Measurements from ENCODE around the gene TRMT1.
A peak's percentile ranks its signal among the peaks of the same experiment; 100 is the strongest.

TRMT1 gene

DNA sequence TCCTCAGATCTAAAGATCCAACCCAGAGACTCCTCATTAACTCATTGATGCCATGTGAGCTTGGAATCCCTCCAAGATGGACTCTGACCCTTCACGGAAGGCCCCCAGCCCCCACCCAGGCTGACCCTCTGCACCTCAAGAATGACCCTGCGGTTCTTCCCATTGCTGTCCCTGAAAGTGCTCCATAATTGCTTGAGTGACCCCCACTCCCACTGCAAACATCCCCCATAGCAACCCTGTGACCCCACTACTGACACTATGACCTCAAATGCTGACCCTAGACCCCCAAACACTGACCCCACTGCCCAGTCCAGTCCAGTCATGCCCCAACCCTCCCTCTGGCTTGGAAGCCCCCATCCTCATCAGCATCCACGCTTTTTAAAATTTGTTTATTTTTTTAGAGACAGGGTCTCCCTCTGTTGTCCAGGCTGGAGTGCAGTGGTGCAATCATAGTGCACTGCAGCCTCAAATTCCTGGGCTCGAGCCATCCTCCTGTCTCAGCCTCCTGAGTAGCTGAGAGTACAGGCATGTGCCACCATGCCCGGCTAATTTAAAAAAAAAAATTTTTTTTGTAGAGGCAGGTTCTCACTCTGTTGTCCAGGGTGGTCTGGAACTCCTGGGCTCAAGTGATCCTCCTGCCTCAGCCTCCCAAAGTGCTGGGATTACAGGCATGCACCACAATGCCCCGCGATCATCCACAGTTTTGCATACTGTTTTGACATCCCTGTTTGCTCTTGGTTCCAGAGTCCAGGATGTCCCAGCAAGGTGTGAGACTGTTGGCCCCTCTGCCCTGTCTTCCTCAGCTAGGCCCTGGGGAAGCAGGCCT is 14.7 kb downstream of the TRMT1 start:
- no peak for DNase-seq

DNA sequence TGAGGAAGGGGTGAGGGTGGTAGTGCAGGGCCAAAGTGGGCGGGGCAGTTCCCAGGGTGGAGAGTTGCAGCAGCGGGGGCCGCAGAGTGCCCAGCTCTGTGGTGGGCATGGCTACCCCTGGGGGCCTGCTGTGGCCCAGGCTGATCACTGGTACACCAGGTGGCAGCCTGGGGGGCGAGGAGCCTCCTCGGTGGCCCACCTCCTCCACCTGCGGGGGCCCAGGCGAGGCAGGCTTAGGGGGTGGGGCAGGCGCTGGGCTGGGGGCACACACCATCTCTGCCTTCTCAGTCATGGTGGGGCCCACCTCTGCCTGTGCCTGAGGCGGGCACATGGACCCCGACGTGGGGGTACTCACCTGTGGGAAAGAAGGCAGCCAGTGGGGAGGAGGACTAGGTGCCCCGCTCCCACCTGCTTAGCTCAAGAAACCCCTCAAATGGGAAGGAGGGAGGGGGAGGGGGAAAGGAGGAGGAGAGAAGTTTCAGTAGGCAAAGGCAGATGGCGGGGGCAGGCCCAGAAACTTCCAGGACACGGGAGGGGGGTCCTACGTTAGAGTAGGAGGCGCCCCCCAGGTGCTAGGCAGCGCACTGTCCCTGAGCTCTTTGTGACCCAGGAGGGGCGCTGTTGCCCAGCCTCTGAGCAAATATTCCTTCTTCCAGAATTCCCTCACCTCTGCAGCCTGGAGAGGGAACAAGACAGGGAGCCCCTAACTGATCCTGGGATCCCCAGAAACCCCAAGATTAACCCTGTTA is 15.5 kb downstream of the TRMT1 start:
- no peak for DNase-seq

DNA sequence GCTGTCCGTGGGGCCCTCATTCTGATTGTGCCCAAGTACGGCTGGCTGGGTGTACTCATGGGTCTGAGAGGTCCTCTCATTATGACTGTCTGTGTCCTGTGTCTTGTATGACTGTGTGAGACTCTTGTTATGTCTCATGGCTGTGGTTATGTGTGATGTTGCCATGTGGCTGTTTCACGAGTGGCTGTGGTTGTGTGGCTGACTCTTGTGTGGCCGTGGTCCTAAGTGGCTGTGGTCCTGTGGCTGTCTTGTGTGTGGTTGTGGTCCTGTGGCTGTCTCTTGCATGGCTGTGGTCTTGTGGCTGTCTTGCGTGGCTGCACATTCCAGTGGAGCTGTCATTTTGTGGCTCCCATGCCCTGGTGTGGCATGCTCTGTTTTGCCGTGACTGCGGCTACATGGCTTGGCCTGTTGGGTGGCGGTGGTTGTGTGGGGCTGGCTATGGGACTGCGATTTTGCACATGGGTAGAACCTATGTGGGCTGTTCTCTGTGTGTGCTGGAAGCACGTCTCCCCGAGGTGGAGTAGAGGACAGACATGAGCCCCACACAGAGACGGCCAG is 16.4 kb downstream of the TRMT1 start:
- DNase-seq: peak; percentile 85

DNA sequence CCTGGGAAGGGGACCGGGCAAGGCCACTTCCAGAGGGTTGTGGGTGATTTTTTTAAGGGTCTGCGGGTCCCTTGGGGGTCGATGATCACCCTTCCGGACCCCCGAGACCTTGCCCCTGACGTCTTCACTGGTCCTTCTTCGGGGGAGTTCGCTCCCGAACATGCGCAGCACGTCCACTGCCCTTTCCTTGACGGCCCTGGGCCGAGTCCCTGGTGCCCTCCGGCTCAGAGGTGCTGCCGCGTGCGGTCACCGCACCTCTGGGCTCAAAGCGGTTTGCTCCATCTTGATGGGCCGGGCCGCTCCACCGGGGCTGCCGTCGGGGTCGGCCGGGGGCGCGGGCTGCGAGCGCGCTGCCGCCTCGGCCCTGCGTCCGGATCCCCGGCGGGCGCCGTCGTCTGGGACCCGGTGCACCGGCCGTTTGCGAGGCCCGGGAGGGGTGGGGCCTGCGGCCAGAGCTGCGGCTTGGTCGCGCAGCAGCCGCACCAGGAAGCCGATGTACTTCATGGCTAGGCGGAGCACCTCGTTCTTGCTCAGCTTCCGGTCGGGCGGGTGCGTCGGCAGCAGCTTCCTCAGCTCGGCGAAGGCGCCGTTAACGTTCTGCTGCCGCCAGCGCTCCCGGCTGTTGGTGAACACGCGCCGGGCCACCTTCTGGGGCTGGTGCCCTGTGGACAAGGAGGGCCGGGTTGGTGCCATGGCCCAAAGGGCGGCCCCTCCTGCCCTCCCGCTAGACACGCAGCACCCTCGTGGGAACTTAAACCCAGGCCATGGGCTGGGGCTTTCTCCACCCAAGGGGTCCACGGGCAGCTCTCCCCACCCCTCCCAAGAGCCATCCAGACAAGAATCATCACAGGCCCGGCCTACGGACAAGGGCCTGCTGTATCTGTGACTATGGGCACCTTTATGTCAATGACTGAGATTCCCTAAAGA is 17.2 kb downstream of the TRMT1 start:
- DNase-seq: peak; percentile 83

DNA sequence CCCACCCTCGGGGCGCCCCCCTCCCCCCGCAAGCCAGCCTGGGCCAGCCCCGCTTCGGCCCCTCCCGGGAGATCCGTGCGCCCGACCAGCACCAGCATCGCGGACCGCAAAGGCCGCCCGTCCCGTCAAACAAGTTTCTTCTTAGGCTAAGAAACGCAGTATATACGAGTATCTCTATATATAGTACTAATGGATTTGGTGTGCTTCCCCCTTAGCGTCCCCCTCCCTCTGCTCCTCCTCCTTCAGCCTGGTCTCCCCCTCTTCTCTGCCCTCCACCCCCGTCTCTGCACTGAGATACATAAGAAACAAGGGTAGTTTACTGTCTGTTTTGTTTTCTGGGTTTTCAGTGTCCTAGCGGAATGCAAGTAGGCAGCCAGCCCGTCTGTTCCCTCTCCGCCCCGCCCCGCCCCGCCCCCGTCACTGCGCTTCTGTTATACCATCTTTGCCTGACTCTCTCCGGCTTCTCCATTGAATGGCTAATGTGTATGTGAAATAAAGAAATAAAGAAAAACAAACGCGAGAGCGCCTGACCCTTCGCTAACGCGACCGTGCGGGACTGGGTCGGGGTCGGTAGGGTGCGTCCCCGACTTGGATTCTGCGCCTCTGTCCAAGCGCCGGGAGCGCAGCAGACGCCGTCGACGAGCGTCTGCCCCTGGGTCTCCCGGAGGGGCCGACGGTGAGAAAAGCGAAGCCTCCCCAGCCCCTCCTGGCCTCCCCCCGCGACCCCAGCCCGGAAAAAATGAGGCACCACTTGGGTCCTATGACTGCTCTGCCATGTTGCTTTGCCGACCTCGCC is 18.1 kb downstream of the TRMT1 start:
- peak; percentile 55 for DNase-seq

DNA sequence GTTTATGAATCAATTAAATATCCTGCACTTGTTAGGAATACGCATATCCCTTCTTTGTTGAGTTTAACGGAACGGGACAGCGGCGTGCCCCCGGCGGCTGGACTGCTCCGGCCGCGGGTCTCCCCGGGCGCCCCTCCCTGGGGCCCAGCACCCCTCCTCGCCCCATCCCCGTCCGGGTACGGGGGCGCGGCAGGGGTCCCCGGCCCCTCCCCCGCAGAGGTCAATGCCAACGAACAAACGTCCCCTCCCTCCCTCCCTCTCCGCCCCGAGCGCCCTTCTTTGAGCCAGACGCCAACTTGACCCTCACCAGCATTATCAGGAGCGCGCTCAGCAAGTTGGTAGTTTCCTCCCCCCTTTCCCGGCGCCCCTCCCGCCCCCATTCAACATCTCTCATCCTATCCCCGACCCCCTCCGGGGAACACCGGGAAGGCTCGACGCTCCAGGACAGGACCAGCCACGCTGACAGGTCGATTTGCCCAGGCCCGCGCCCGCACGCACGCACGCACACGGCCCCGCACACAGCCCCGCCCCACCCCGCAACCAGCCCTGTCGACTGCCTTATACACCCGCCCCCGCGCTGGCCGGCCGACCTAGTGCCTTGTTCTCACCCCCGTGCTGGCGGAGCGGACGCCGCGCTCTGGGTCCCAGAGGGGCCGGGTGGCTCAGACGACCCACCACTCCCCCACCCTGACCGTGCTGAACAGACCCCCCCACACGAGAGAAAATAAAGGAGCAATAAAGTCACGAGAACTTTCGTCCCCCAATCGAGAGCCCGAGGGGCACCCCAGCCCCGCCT is 18.9 kb downstream of the TRMT1 start:
- peak; percentile 22 for DNase-seq

DNA sequence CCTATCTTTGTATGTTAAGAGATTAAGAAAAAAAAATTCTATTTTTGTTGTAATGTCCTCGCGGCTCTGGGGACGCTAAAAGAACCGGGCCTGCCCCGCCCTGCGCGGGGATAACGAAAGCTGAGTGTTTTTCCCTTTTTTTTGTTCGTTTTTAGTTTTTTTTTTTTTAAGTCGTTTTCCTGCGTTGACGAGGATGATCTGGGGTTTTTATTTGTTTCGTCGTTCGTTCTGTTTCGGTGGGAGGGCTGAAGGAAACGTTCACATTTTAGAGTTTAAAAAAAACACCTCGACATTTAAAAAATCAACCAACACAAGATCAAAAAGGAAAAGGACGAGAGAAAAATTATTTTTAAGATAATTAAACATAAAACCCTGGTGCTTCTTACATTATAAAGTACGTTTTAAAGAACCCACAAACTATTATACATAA is 19.5 kb downstream of the TRMT1 start:
- peak; percentile 36 for DNase-seq

DNA sequence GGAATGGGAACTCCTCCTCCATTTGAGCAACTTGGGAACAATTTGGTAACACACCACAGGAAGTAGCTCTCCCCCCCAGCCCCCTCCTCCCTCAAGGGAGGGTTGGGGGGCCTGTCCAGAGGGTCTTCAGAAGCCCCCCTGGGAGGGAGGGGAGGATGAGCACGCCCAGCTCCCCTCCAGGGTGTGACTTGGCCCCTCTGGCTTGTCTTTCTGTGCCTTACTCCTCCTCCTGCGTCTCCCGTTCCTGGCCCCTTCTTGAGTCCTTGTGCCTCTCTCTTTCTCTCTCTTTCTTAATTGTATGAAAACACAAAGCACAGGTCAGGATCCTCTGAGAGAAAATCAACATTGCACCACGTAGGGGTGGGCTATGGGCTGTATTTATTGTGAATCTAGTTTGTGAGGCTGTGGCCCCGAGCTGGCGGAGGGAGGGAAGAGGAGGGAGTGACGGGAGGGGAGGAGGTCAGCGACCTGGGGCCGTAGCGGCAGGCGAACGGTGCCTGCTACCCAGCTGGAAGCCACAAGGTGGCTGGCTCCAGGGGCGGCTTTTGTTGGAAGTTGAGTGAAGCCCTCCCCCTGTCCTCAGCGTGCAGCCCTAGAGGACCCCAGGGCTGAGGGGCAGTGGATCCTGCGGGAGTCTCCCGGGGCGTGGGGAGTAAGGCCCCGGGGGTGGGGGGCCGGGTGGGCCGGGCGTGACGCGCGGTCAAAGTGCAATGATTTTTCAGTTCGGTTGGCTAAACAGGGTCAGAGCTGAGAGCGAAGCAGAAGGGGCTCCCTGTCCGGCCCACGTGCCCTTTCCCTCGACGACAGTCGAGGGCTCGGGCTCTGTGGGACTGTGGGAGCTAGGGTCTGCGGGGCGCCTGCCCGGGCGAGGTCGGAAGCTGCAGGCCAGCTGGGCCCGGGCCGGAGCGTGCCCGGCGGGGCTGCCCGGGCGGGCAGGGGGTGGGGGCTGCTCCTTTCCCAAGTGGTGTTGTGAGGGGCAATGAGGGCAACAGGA is 20.3 kb downstream of the TRMT1 start:
- DNase-seq: no peak

DNA sequence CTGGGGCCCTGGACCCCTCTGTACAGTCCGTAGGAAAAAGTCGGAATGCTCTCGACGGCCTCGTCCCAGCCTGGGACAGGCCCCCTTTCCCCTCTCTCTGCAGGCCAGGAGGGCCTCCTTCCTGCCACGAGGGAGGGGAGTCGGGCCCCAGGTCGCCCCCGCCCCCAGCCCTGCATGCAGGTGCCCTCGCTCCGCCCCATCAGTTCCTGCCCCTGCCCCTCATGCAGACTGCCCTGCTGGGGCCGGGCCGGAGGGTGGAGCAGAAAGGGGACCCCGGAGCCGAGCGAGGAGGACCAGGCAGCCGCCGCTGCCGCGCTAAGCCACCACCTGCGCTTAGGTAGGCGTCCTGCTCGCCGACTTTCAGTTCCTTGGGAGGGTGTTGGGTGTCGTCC is 21.2 kb downstream of the TRMT1 start:
- DNase-seq: peak; percentile 21

DNA sequence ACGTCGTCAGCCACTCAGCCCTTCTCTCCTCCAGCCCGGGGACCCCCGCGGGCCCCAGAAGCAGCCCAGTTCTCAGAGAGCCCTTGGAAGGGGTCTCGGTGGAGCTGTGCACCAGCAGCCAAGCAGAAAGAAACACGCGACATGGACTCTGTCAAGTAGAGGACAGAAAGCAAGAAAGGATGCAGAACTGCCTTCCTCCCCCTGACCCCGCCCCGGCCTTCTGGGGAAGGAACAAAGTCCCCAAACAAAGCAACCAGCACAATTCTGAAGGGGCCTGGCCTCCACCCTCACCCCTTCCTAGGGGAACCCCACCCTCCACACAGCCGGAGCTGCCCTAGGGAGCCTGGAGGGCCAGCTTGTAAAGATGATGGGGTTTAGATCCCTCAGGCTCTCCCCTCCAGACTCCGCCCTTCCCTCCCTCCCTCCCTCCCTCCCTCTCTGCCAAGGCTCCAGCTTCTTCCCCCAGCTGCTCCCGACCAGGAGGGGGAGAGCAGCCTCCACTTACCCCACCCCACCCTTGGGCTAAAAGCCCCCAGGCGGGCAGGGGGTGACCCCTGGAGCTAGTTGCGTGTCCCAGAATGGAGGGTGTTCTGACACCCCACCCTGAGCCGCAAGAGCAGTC is 21.7 kb downstream of the TRMT1 start:
- DNase-seq: no peak

DNA sequence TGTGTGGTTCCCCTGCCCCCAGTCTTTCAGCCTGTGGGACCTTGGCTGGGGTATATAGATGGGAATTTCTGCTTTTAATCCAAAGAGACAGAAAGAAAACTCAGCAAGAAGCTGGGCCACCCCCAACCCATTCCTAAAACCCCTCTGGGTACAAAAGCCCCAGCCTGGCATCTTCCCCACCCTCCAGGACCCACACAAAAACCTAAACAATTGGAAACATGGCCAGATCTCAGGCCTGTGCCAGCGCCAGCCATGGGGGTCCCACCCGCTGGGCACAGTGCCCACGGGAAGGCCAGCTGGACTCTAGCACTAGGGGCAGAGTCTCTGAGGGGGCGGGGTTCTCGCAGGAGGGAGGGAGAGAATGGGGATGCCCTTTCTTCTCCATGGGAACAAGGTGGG is 22.4 kb downstream of the TRMT1 start:
- DNase-seq: no peak

DNA sequence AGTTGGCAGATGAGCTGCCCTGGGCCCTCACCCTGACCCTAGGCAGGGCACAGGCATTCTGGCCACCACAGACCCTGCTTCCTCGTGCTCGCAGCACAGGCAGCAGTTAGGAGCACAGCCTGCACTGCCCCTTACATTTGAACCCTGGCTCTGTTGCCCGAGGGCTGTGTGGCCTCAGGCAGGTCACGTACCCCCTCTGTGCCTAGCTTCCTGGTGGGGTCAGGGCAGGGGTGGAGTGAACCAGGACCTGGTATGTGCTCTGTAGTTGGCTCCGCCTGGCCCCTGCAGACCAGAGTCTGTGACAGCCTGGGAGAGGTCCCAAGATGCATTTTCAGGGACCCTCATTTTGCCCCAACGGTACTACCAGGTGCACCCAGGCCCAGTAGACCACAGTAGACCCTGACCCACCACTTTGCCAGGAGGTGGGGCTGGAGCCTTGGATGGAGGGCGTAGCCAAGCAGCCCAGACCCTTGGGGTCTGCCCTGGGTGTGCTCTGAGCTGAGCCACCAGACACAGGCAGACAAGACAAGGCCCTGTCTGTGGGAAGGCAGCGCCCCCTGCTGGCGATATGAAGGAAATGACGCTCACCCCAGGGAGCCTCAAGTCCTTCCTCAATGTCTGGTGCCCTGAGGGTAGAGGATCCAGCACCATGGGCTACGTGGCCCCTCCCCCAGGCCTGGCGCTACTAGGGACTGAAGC is 23.0 kb downstream of the TRMT1 start:
- peak; percentile 86 for DNase-seq

DNA sequence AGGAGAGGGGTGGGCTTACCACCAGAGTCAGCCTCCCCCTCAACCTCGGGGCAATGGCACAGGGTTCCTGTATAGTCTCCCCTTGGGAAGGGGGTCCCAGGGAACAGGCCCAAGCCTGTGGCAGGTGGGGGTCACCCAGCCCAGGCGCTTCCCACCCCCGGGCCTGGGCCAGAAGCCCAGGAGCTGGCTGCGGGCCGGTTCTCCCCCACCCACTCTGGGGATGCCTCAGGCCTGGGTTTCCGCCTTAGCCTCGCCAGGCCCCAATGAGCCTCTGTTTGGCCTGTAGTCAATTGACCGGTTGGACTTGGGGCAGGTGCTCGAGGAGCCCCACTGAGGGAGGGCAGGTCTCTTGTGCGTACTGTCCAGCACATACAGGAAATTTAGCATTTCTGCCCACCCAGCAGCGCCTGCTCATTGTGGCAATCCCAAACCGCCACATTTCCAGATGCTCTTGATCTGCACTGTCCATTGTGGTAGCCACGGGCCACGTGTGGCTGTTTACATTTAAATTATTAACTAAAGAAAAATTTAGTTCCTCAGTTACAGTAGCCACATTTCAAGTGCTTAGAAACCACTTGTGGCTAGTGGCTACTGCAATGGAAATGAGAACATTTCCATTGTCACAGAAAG is 23.8 kb downstream of the TRMT1 start:
- DNase-seq: no peak

DNA sequence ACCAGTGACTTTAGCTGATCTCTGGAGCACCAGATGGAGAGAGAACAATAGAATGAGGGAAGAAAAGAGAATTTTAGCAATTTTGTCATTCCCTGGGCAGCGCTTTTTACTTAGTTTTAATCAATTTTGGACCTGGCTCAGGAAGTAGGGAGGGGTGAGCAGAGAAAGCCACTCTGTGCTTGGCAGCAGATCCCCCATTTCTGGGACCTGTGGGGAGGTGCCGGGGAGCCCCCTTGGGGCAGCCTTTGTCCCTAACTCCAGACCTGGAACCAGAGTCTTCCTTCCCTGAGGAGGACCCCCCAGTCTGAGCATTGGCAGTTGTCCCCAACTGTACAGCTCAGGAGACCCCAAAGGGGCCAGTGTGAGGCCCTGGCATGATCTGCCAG is 24.4 kb downstream of the TRMT1 start:
- DNase-seq: no peak

DNA sequence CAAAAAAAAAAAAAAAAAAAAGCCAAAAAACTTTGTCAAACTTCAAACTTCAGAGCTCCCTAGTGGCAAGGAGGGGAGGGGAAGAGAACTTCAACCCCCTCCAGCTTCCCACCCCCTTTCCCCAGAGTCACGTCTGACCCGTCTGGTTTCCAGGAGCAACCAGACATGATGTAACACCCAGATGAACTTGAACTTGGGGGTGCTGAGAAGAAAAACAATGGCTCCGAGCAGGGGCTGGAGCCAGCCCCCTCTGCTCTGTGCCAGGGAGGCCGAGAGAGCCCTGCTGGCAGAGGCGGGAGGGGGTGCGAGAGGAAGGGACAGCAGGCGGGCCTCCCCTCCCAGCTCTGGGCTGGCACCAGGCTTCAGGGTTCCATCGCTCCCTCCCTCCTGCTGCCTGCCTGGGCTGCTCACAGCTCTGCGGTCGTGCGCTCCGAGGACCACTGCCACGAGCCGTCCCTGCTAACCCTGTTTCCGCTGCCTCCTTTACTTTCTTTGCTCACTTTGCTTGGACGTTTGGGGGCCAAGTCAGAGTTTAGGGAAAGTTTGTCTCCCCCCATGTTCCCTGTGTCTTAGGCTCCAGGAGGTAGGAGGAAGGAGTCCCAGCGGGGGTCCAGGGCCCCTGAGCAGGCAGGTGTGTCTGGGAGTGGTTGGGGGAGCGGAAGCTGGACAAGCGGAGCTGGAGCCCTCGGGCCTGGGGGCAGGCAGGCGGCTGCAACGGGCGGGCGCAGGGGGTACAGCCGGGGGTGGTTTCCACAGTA is 25.0 kb downstream of the TRMT1 start:
- DNase-seq: no peak

DNA sequence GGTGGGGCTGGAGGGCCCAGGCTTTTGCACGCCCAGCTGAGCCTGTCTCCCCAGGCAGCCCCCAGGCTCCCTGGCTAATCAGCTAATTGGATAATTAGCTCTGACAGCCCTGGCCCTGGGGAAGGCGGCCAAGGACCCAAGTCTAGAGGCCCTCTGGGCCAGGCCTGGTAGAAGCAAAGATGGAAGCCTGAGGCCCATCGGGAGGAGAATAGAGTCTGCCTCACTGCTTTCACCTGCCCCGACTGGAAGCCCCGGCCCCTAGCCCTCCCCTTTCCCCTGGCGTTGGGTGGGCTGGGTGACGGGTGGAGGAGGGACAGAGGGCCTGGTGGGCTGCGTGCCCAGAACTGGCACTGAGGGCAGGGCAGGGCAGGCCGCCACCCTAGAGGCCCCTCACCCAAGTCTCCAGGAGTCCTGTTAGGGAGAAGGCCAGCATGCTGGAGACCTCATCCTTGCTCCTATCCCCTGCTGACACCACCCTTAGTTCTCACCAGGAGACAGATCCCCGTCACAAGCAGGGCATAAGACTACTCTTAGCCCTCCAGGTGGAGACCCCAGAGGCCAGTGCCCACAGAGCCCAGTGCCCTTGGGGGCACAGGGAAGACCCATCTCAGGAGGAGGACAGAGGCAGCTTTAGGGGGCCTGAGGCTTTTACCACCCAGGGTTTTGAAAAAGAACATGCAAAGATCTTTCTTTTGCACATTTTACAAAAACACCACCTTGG is 25.9 kb downstream of the TRMT1 start:
- no peak for DNase-seq
